Smooth muscle cell (in vitro differentiated cells): ENCODE measurements around the gene NBEAL2. TPM values are rescaled to one million over a fixed set of nuclear protein-coding genes. Genes with fewer than 3 reads are reported as not detected.

Experiments
- DNase-seq: peaks from one replicate; lab custom pipeline; 2025; ENCODE audit not compliant: unreplicated experiment; lab: John Stamatoyannopoulos, UW
- H2AFZ ChIP-seq: fragments of 200-600 bp; sonication (generic); 2 replicates; pipeline ENCODE4 v1.6.0; 2016; ENCODE audit warnings: antibody characterized with exemption, low read depth, mild to moderate bottlenecking
- H3F3A ChIP-seq: fragments of 200-600 bp; sonication (generic); 2 replicates; pipeline ENCODE4 v1.6.0; 2017; ENCODE audit warnings: antibody characterized with exemption, low read depth
- H3K27ac ChIP-seq: fragments of 200-600 bp; sonication (generic); 2 replicates; pipeline ENCODE4 v1.5.1; 2016; ENCODE audit warnings: low read depth, mild to moderate bottlenecking
- H3K27me3 ChIP-seq: fragments of 200-600 bp; sonication (generic); 2 replicates; pipeline ENCODE4 v1.6.1; 2016; ENCODE audit warnings: low read depth, mild to moderate bottlenecking
- H3K36me3 ChIP-seq: fragments of 200-600 bp; sonication (generic); 2 replicates; pipeline ENCODE4 v1.5.1; 2016; ENCODE audit warnings: low read depth
- H3K4me1 ChIP-seq: fragments of 200-600 bp; sonication (generic); 2 replicates; pipeline ENCODE4 v1.5.1; 2016; ENCODE audit warnings: low read depth
- H3K4me2 ChIP-seq: fragments of 200-600 bp; sonication (generic); 2 replicates; pipeline ENCODE4 v1.6.0; 2016; ENCODE audit warnings: mild to moderate bottlenecking
- H3K4me3 ChIP-seq: fragments of 200-600 bp; sonication (generic); 2 replicates; pipeline ENCODE4 v1.5.1; 2016; ENCODE audit warnings: mild to moderate bottlenecking
- H3K79me2 ChIP-seq: fragments of 200-600 bp; sonication (generic); 2 replicates; pipeline ENCODE4 v1.6.0; 2016; ENCODE audit warnings: low read depth, mild to moderate bottlenecking
- H3K9ac ChIP-seq: fragments of 200-600 bp; sonication (generic); 2 replicates; pipeline ENCODE4 v1.6.0; 2016; ENCODE audit warnings: low read depth
- H3K9me3 ChIP-seq: fragments of 200-600 bp; sonication (generic); replicated peaks from 2 replicates; pipeline ENCODE4 v1.5.1; 2016; ENCODE audit warnings: low read depth
- H4K20me1 ChIP-seq: fragments of 200-600 bp; sonication (generic); 2 replicates; pipeline ENCODE4 v1.6.0; 2016; ENCODE audit warnings: low read depth
- WGBS: methylation state at CpG from one replicate; pipeline ENCODE4 v1.1.7; 2016; ENCODE audit warnings: low lambda C conversion rate; 5-methylcytosine and 5-hydroxymethylcytosine counted together
- polyA plus RNA-seq: library from polyadenylated mRNA; unstranded; fragments of >200 nt; fragmentation: Nextera tagmentation; extraction: Ambion mirVana; gene quantifications from 2 replicates; pipeline ENCODE4 v1.2.1, GENCODE V29; 2016
- total RNA-seq: library from RNA; depleted of rRNA; stranded (reverse); fragments of >200 nt; gene quantifications from 2 replicates; pipeline ENCODE4 v1.2.3, GENCODE V29; 2014
- TF ChIP-seq, protein P1 (sequence below): fragments of 200-600 bp; sonication (generic); IDR thresholded peaks from 2 replicates; pipeline ENCODE4 v1.5.1; 2017; ENCODE audit warnings: borderline replicate concordance, mild to moderate bottlenecking, antibody characterized with exemption; ENCODE audit not compliant: insufficient read depth, poor library complexity, severe bottlenecking

NBEAL2 gene
- total and polyA plus RNA-seq, 2 experiments from 2014 or later, result 4.1 to 11.9 TPM

- Histone ChIP-seq H3K4me1 (no peaks in the 10 kb centered on the region), H3K27me3 (no peaks in the 10 kb centered on the region), H3K36me3 (peaks cover 33% of the 10 kb centered on the region), H3K9me3 (no peaks in the 10 kb centered on the region), H3K4me3 (no peak overlapping the region), H2AFZ (no peak overlapping the region), H3K79me2 (no peaks in the 10 kb centered on the region), H4K20me1 (peaks cover 33% of the 10 kb centered on the region), H3K27ac (no peak overlapping the region), H3F3A (no peaks in the 10 kb centered on the region), H3K4me2 (no peak overlapping the region), H3K9ac (no peak overlapping the region)
- TF ChIP-seq, protein P1, sequence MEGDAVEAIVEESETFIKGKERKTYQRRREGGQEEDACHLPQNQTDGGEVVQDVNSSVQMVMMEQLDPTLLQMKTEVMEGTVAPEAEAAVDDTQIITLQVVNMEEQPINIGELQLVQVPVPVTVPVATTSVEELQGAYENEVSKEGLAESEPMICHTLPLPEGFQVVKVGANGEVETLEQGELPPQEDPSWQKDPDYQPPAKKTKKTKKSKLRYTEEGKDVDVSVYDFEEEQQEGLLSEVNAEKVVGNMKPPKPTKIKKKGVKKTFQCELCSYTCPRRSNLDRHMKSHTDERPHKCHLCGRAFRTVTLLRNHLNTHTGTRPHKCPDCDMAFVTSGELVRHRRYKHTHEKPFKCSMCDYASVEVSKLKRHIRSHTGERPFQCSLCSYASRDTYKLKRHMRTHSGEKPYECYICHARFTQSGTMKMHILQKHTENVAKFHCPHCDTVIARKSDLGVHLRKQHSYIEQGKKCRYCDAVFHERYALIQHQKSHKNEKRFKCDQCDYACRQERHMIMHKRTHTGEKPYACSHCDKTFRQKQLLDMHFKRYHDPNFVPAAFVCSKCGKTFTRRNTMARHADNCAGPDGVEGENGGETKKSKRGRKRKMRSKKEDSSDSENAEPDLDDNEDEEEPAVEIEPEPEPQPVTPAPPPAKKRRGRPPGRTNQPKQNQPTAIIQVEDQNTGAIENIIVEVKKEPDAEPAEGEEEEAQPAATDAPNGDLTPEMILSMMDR, result no peak
- no peak for DNase-seq
- WGBS, result 83% methylated on average over 5 of the region's 5 CpGs
Measured at GRCh38 chr3:47042231-47042791, 62.8 kb downstream of the NBEAL2 start.

DNA sequence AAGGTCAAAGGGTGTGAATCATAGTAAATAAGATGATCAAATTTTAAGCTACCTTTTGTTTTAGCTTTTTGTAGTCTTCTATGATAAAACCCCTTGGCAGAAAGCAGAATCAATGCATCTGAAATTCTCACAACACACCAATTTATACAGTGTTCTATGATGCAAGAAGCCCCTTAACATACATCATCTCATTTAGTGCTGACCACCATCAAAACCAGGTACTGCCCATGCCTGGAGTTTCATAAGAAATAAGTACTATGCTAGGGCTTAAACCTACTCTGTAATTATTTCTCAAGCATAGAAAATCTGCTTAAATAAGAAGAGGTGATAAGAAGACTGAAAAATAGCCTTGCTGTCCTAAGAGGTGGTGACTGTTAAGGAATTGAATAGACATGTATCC, 67.6 kb downstream of the NBEAL2 start:
- peaks cover 24% of the 10 kb centered on the region for H3K79me2 ChIP-seq
- no peak overlapping the region for H3K4me3 ChIP-seq
- no peaks in the 10 kb centered on the region for H3K4me1 ChIP-seq
- no peak for DNase-seq
- TF ChIP-seq, protein P1, result no peak
- no peaks in the 10 kb centered on the region for H3K27me3 ChIP-seq
- H4K20me1 ChIP-seq, result peaks cover 56% of the 10 kb centered on the region
- H2AFZ ChIP-seq, result no peak overlapping the region
- H3K9ac ChIP-seq, result no peak overlapping the region
- H3K9me3 ChIP-seq, result no peaks in the 10 kb centered on the region
- no peak overlapping the region for H3K4me2 ChIP-seq
- no peaks in the 10 kb centered on the region for H3K36me3 ChIP-seq
- H3K27ac ChIP-seq, result no peak overlapping the region
- no peaks in the 10 kb centered on the region for H3F3A ChIP-seq

DNA sequence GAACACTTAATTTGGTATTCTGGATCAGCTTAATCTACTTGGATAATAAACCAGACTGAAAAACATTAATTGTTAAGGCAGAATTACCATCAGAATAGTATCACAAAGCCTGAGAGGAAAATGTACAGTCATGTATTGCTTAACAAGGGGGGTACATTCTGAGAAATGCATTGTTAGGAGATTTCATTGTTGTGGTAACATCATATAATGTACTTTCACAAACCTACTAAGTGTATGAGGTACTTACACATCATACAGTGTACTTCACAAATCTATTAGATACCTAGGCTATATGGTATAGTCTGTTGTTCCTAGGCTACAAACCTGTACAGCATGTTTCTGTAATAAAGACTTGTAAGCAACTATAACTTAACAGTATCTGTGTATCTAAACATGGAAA, 68.2 kb downstream of the NBEAL2 start:
- Histone ChIP-seq H3K9ac (no peak overlapping the region), H3K79me2 (peaks cover 30% of the 10 kb centered on the region), H3K9me3 (no peaks in the 10 kb centered on the region), H2AFZ (no peak overlapping the region), H3F3A (no peaks in the 10 kb centered on the region), H4K20me1 (peaks cover 57% of the 10 kb centered on the region), H3K27me3 (no peaks in the 10 kb centered on the region), H3K4me1 (no peaks in the 10 kb centered on the region), H3K4me2 (no peak overlapping the region), H3K4me3 (no peak overlapping the region), H3K36me3 (no peaks in the 10 kb centered on the region), H3K27ac (no peak overlapping the region)
- DNase-seq, result no peak
- TF ChIP-seq, protein P1, result no peak

DNA sequence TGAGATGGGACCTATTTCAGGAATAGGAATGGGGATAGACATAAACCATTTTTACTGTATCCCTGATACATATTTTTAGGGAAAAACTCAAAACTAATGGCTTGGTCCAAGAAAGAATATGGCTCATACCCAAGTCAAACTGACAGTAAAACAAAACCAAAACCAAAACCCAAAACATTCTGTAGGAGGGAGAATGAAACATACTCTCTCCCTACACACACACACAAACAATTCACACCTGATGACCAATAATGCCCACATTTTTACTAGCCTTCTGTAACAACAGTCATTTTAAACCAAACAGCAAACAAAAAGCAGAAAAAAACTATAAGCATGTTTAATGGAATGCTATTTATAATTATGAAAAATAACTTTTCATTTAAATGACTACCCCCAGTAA, 74.9 kb downstream of the NBEAL2 start:
- H2AFZ ChIP-seq, result no peak overlapping the region
- H4K20me1 ChIP-seq, result peaks cover 63% of the 10 kb centered on the region
- H3K27me3 ChIP-seq, result no peaks in the 10 kb centered on the region
- peaks cover 41% of the 10 kb centered on the region for H3K79me2 ChIP-seq
- H3K4me2 ChIP-seq, result no peak overlapping the region
- peaks cover 5% of the 10 kb centered on the region for H3F3A ChIP-seq
- no peak overlapping the region for H3K27ac ChIP-seq
- no peak for DNase-seq
- TF ChIP-seq, protein P1, result no peak
- no peak overlapping the region for H3K9ac ChIP-seq
- no peak overlapping the region for H3K4me3 ChIP-seq
- no peaks in the 10 kb centered on the region for H3K4me1 ChIP-seq
- no peaks in the 10 kb centered on the region for H3K9me3 ChIP-seq
- H3K36me3 ChIP-seq, result no peaks in the 10 kb centered on the region
